Keratinocyte (primary cell): Measurements from ENCODE around the gene TGM1. TPM values are rescaled to one million over a fixed set of nuclear protein-coding genes. Genes with fewer than 3 reads are reported as not detected.
A peak's percentile ranks its signal among the peaks of the same experiment; 100 is the strongest.

Experiments
- DNase-seq: peaks from one replicate; pipeline ENCODE4 v3.0.0-alpha.2; 2011; ENCODE audit warnings: low read depth, missing footprints, low spot score
- FAIRE-seq: peaks from 2 replicates; lab custom pipeline; 2011; peaks lifted over from hg19 to GRCh38; lab: Jason Lieb, UNC
- H2AFZ ChIP-seq: 2 replicates; pipeline ENCODE4 v1.6.0; 2012; ENCODE audit warnings: low read length, control low read depth, inconsistent platforms; ENCODE audit not compliant: control insufficient read depth
- H3K27ac ChIP-seq: 2 replicates; pipeline ENCODE4 v1.5.1; 2011; ENCODE audit warnings: low read length; ENCODE audit not compliant: control insufficient read depth, insufficient read depth
- H3K27me3 ChIP-seq: 3 replicates; pipeline ENCODE4 v1.6.0; 2011; ENCODE audit warnings: low read length; ENCODE audit not compliant: control insufficient read depth, insufficient read depth; ENCODE audit errors: extremely low read depth
- H3K36me3 ChIP-seq, 2 experiments: 2 replicates in 1 of 2; 3 replicates in 1 of 2; pipeline ENCODE4 v1.5.1; 2011; ENCODE audit warnings: low read length in 2 of 2, mild to moderate bottlenecking in 1 of 2; ENCODE audit not compliant: control insufficient read depth in 2 of 2, insufficient read depth in 2 of 2; ENCODE audit errors: extremely low read depth in 1 of 2
- H3K4me1 ChIP-seq: 3 replicates; pipeline ENCODE4 v1.5.1; 2011; ENCODE audit warnings: low read length; ENCODE audit not compliant: control insufficient read depth, insufficient read depth; ENCODE audit errors: extremely low read depth
- H3K4me2 ChIP-seq: 3 replicates; pipeline ENCODE4 v1.6.0; 2011; ENCODE audit warnings: low read depth, low read length; ENCODE audit not compliant: control insufficient read depth, insufficient read depth; ENCODE audit errors: extremely low read depth
- H3K4me3 ChIP-seq, 3 experiments: fragments of 200-600 bp in 1 of 3; sonication (generic) in 1 of 3; 2 replicates in 2 of 3; 3 replicates in 1 of 3; pipeline ENCODE4 v1.5.1; 2011 to 2016; ENCODE audit warnings: low read length in 3 of 3, mild to moderate bottlenecking in 3 of 3, control low read depth in 2 of 3, inconsistent platforms in 1 of 3, low read depth in 1 of 3, mixed read lengths in 1 of 3, mixed run types in 1 of 3, moderate library complexity in 1 of 3; ENCODE audit not compliant: control insufficient read depth in 2 of 3, insufficient read depth in 2 of 3; ENCODE audit errors: extremely low read depth in 1 of 3
- H3K79me2 ChIP-seq: 2 replicates; pipeline ENCODE4 v1.6.0; 2012; ENCODE audit warnings: low read length; ENCODE audit not compliant: control insufficient read depth, insufficient read depth
- H3K9ac ChIP-seq: 3 replicates; pipeline ENCODE4 v1.6.0; 2011; ENCODE audit warnings: low read length; ENCODE audit not compliant: control insufficient read depth, insufficient read depth; ENCODE audit errors: extremely low read depth
- H3K9me1 ChIP-seq: 3 replicates; pipeline ENCODE4 v1.6.0; 2011; ENCODE audit warnings: low read length; ENCODE audit not compliant: control insufficient read depth, insufficient read depth; ENCODE audit errors: extremely low read depth
- H3K9me3 ChIP-seq: 2 replicates; pipeline ENCODE4 v1.5.1; 2012; ENCODE audit warnings: low read depth, low read length; ENCODE audit not compliant: control insufficient read depth
- H4K20me1 ChIP-seq: 3 replicates; pipeline ENCODE4 v1.6.0; 2011; ENCODE audit warnings: low read length; ENCODE audit not compliant: control insufficient read depth, insufficient read depth; ENCODE audit errors: extremely low read depth
- EZH2 ChIP-seq: IDR thresholded peaks from one replicate; pipeline ENCODE4 v1.6.1; 2012; ENCODE audit warnings: inconsistent platforms, mild to moderate bottlenecking, low read length, moderate library complexity
- dilution Hi-C: fragments of 300-500 bp; cut with MboI; formaldehyde crosslinking; loops from one replicate; pipeline ENCODE4 v1.7.0; 2020; ENCODE audit warnings: low sequenced_read_pairs; ENCODE audit not compliant: extremely low pct_ligation_motif_present
- polyA plus RNA-seq, 5 experiments: library from polyadenylated mRNA; depleted of rRNA in 3 of 5; stranded (reverse) in 3 of 5; stranded (forward) in 1 of 5; unstranded in 1 of 5; fragments of >200 nt; gene quantifications; 1 replicate in 1 of 5; 2 replicates in 3 of 5; 3 replicates in 1 of 5; pipeline versions ENCODE4 v1.2.1 to v1.2.3, GENCODE V29; 2011 to 2012; ENCODE audit warnings: missing spikeins in 2 of 5, low read depth in 1 of 5, low replicate concordance in 1 of 5
- TF ChIP-seq, protein P1 (sequence below), 3 experiments: IDR thresholded peaks in 1 of 3; conservative IDR thresholded peaks in 1 of 3; optimal IDR thresholded peaks in 1 of 3; 2 replicates in 2 of 3; 3 replicates in 1 of 3; pipeline versions ENCODE3 to v1.5.1; 2011; ENCODE audit warnings: low read length in 3 of 3, mild to moderate bottlenecking in 3 of 3, moderate library complexity in 2 of 3, control low read depth in 1 of 3, inconsistent platforms in 1 of 3; ENCODE audit not compliant: insufficient read depth in 2 of 3; ENCODE audit errors: extremely low read depth in 1 of 3

Gene TGM1
- polyA plus RNA-seq, 1 donor (not counting 4 experiments of a cell fraction or from before 2014, with no cell fraction given): 16.1 TPM

DNA sequence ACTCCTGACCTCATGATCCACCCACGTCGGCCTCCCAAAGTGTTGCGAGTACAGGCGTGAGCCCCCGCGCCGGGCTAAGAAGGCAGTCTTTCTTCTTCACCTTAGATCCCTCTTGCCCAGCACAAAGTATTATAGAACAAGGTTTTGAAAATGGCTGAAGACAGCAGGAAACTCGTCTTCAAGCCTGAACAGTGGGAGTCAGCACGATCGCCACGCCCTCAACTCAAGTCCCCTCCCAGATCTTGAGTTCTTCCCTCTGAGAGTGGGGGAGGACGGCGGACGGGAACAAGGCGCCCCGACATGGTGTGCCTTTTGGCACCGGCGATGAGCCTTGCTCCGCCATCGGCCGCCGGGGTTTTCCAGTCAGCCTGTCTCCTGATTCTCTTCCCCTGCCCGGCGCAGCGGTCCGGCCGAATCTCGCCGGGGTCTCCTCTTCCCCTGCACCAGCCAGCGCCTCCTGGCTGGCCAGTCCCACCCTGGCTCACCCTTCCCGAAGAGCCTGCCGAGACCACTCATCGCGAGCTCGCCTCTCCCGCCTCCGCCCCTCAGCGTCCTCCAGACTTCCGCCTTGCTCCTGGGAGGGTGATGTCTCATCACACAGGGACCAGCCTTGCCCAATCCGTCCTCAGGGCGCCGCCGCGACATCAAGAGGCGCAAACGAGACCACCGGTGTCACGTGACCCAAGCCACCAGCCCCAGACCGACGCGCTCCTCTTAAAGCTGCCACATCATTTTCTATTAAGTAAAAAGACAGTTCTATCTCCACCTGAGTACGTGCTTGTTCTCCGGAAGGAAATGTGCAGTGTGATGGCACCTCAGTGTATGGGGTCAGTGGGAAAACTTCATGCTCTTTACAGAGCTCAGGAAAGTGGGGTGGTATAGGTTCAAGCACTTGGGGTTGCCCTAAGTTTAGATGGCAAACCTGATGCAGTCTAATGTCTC, 49.8 kb downstream of the TGM1 start, which contains the start of gene CHMP4A:
Gene CHMP4A, minus strand, starts transcription at position 565 of the 942 bp plus-strand sequence. Its CDS starts 49 bp downstream, at position 516.
- Histone ChIP-seq H3K36me3 (peaks cover 9 to 22% of the 10 kb centered on the region in 2 experiments), H4K20me1 (no peaks in the 10 kb centered on the region), H3K27me3 (no peaks in the 10 kb centered on the region), H3K4me2 (peak within 1 kb of the TSS; percentile 90), H3K79me2 (peaks cover 8% of the 10 kb centered on the region), H3K27ac (peak within 1 kb of the TSS; percentile 97), H3K9me1 (no peaks in the 10 kb centered on the region), H3K4me3 (peak within 1 kb of the TSS; percentile 59 to 85 (median 82)), H3K4me1 (peaks cover 12% of the 10 kb centered on the region), H2AFZ (peak within 1 kb of the TSS; percentile 90), H3K9me3 (no peaks in the 10 kb centered on the region), H3K9ac (peak within 1 kb of the TSS; percentile 97)
- no peak for TF ChIP-seq EZH2
- TF ChIP-seq, protein P1, sequence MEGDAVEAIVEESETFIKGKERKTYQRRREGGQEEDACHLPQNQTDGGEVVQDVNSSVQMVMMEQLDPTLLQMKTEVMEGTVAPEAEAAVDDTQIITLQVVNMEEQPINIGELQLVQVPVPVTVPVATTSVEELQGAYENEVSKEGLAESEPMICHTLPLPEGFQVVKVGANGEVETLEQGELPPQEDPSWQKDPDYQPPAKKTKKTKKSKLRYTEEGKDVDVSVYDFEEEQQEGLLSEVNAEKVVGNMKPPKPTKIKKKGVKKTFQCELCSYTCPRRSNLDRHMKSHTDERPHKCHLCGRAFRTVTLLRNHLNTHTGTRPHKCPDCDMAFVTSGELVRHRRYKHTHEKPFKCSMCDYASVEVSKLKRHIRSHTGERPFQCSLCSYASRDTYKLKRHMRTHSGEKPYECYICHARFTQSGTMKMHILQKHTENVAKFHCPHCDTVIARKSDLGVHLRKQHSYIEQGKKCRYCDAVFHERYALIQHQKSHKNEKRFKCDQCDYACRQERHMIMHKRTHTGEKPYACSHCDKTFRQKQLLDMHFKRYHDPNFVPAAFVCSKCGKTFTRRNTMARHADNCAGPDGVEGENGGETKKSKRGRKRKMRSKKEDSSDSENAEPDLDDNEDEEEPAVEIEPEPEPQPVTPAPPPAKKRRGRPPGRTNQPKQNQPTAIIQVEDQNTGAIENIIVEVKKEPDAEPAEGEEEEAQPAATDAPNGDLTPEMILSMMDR (optimal IDR thresholded peaks at IDR 0.05 in 1 of 3, IDR thresholded peaks at IDR 0.05 in 1 of 3, conservative IDR thresholded peaks at IDR 0.05 in 1 of 3; ENCODE audit: extremely low read depth in 1 of 3, insufficient read depth in 2 of 3, low read length in 3 of 3): peak in 1 of 3 experiments; percentile 14
- DNase-seq: peak; percentile 90
- dilution Hi-C loops: no loop called here
- peak; percentile 60 for FAIRE-seq

DNA sequence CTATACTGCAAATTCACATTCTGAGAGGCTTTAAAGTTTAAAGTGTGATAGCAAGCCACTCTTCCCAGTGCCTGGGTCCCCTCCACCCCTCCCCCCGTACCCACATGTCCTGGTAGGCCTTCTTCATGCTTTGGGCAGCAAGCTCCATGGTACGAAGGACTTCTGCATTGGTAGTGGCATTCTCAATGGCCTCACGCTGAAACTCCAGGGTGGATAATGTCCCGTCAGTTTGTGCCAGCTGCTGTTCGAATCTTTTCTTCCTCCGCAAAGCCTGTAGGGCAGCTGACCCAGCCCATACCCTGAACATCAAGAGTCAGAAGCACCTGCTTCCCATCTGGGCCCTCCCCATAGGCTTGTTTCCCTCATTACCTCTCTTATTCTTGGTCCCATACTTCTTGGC, 51.7 kb downstream of the TGM1 start:
- H3K9ac ChIP-seq: no peak overlapping the region
- TF ChIP-seq, protein P1 (optimal IDR thresholded peaks at IDR 0.05 in 1 of 3, IDR thresholded peaks at IDR 0.05 in 1 of 3, conservative IDR thresholded peaks at IDR 0.05 in 1 of 3; ENCODE audit: extremely low read depth in 1 of 3, insufficient read depth in 2 of 3, low read length in 3 of 3): no peak
- TF ChIP-seq EZH2: no peak

More for the DNA sequence above, 51.7 kb downstream of the TGM1 start:
- H3K27me3 ChIP-seq: no peaks in the 10 kb centered on the region
- H3K9me3 ChIP-seq: no peaks in the 10 kb centered on the region
- H3K9me1 ChIP-seq: no peaks in the 10 kb centered on the region
- H4K20me1 ChIP-seq: no peaks in the 10 kb centered on the region
- no peak overlapping the region for H3K27ac ChIP-seq
- no peak overlapping the region for H3K4me3 ChIP-seq
- no peak for DNase-seq
- dilution Hi-C loops: no loop called here
- H3K36me3 ChIP-seq: peaks cover 18 to 25% of the 10 kb centered on the region in 2 experiments
- no peak overlapping the region for H3K4me2 ChIP-seq
- peaks cover 4% of the 10 kb centered on the region for H3K79me2 ChIP-seq
- peaks cover 11% of the 10 kb centered on the region for H3K4me1 ChIP-seq
- FAIRE-seq: no peak
- H2AFZ ChIP-seq: no peak overlapping the region
